Measurements from ENCODE around the gene SPRR1A. TPM values are rescaled to one million over a fixed set of nuclear protein-coding genes. Genes with fewer than 3 reads are reported as not detected.

The SPRR1A gene
- polyA plus RNA-seq, 6 donors from 2014 or later, result not detected

DNA sequence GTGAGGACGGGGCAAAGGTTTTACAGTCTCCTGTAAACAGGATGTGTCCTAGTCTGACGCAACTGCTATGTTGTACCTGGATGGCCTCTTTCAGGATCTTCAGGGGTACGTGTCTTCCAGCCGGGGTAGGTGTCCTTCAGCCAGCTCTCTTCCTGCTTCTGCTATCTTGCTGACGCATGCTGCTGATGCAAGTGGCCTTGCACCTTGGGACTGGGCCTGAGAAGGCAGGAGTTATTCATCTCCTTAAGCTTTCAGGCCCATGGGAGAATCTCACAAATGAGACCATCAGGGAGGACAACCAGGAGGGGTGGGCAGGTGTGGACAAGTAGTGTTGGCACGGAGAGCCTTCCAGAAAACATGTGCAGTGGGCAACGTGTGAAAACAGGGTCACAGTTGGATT is 39.2 kb downstream of the SPRR1A start:
- Mint-ChIP-seq H3K9me3 (peaks cover 0 to 3% (median under 1%) of the 10 kb centered on the region in 7 donors), H3K36me3 (no peaks in the 10 kb centered on the region), H3K27me3 (peaks cover 44 to 64% (median 60%) of the 10 kb centered on the region in 3 donors), H3K4me3 (no peak overlapping the region), H3K27ac (no peak overlapping the region), H3K4me1 (peaks cover 0 to 12% (median 8%) of the 10 kb centered on the region in 3 donors)
- no peak for ATAC-seq (ENCODE audit: low read depth in 2 of 2)
- no peak for DNase-seq

DNA sequence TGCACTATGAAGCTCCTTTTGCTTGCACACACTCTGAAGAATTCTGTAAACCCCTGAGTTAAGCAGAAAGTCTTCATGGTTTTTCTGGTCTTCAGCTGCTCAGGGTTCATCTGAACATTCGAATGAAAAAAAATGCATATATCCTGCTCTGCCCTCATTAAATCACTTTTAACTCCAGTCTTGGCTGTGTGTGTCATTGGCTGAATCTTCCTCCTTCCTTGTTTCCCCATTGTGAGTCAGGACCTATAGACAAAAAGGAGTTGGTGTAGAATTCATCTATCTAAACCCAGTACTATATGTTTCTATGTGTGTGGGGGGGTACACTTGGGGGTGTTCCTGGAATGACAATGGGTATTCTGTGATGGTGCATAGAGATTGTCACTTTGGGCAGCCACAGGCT is 40.5 kb downstream of the SPRR1A start:
- Mint-ChIP-seq H3K27ac (peak overlapping the region in 1 of 6 donors; percentile 17), H3K4me3 (no peak overlapping the region), H3K36me3 (no peaks in the 10 kb centered on the region), H3K27me3 (peaks cover 49 to 69% (median 65%) of the 10 kb centered on the region in 3 donors), H3K4me1 (peaks cover 0 to 12% (median 8%) of the 10 kb centered on the region in 3 donors), H3K9me3 (peaks cover 0 to 9% (median 3%) of the 10 kb centered on the region in 7 donors)
- DNase-seq, result no peak
- no peak for ATAC-seq (ENCODE audit: low read depth in 2 of 2)

DNA sequence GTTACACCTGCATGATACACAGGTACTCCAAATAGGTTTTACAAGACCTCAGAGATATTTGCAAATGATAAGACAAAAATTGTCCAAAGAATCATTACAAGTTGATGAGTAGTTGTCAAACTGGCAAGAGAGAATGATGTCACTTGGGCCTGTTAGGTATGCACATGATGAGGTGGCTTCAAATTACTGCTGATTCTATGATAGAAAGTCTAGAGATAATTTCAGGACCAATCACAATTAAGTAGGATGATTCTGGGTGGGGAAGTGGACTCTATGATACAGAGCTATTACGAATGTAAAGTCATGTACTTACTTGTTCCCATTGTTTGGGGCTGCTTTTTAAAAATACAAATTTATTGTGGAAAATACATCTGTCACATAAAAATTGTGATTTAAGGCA is 41.9 kb downstream of the SPRR1A start:
- Mint-ChIP-seq H3K4me1 (peaks cover 0 to 12% (median 8%) of the 10 kb centered on the region in 3 donors), H3K4me3 (no peak overlapping the region), H3K36me3 (no peaks in the 10 kb centered on the region), H3K9me3 (peaks cover 0 to 9% (median 3%) of the 10 kb centered on the region in 7 donors), H3K27me3 (peaks cover 51 to 73% (median 68%) of the 10 kb centered on the region in 3 donors), H3K27ac (no peak overlapping the region)
- no peak for ATAC-seq (ENCODE audit: low read depth in 2 of 2)
- no peak for DNase-seq

DNA sequence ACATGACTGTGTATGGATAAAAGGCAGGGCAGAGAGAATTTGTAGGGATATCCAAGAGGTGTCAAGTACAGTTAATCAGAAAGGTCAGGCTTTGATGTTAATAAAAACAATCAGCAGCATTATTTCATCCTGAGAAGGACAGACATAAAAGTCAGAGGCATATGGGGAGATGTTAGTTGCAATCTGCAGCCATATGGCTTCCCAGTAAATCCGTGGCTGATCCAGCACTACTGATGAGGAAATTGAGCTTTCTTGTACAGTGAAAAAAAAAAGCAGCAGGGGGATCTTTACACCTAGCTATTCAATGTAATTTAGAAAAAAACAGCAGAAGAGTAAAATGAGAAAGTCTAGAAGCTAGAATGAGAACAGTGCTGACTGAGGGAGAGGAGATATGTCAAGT is 44.9 kb downstream of the SPRR1A start:
- Mint-ChIP-seq H3K27me3 (peaks cover 49 to 75% (median 74%) of the 10 kb centered on the region in 3 donors), H3K27ac (no peak overlapping the region), H3K9me3 (peaks cover 0 to 9% (median 3%) of the 10 kb centered on the region in 7 donors), H3K36me3 (no peaks in the 10 kb centered on the region), H3K4me1 (peaks cover 5 to 10% (median 6%) of the 10 kb centered on the region in 3 donors), H3K4me3 (no peak overlapping the region)
- DNase-seq, result no peak
- ATAC-seq (ENCODE audit: low read depth in 2 of 2), result no peak

DNA sequence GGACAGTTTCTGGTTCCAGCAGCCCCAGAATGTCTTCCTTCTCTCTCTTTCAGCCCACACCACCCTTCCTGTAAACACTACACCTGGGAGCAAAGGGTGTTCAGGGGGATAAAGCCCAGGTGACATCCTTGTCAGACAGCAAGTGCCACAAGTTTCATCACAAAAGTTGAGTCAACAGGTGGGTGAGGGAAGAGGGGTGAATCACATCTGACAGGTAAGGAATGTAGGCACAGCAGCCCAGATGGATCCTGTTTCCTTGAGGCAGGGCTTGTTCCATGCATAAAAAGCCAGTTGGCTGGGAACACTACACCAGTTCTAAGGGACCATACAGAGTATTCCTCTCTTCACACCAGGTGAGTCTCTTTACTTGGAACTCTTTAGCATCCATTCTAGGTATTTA is 47.0 kb downstream of the SPRR1A start, which contains the start of gene SPRR1B:
TSS of gene SPRR1B (plus strand) at position 309 of the 400 bp plus-strand sequence. CDS start 1,143 bp downstream, outside the sequence.
- no peak within 1 kb of the TSS for H3K4me3 Mint-ChIP-seq
- peaks cover 59 to 75% (median 73%) of the 10 kb centered on the region in 3 donors for H3K27me3 Mint-ChIP-seq
- no peaks in the 10 kb centered on the region for H3K36me3 Mint-ChIP-seq
- peaks cover 5 to 10% (median 6%) of the 10 kb centered on the region in 3 donors for H3K4me1 Mint-ChIP-seq
- peaks cover 0 to 12% (median 5%) of the 10 kb centered on the region in 7 donors for H3K9me3 Mint-ChIP-seq
- ATAC-seq (ENCODE audit: low read depth in 2 of 2) (no peak), DNase-seq (no peak)
- no peak within 1 kb of the TSS for H3K27ac Mint-ChIP-seq

DNA sequence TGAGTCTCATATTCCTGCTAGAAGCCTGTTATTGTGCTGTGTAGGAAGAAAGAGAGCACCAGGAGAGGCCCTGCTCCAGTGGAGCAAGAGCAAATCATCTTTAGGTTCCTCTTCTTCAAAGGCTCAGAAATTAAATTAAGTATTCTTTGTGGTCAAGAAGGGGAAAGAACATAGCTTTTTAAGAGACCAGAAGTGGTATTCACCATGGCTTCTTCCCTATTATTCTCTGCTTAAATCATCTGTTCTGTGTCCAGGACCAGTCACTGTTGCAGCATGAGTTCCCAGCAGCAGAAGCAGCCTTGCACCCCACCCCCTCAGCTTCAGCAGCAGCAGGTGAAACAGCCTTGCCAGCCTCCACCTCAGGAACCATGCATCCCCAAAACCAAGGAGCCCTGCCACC is 48.2 kb downstream of the SPRR1A start:
- H3K4me1 Mint-ChIP-seq, result peaks cover 5 to 10% (median 6%) of the 10 kb centered on the region in 3 donors
- H3K27ac Mint-ChIP-seq, result no peak overlapping the region
- H3K4me3 Mint-ChIP-seq, result no peak overlapping the region
- no peak for ATAC-seq (ENCODE audit: low read depth in 2 of 2)
- no peak for DNase-seq
- peaks cover 65 to 76% (median 68%) of the 10 kb centered on the region in 3 donors for H3K27me3 Mint-ChIP-seq
- H3K36me3 Mint-ChIP-seq, result no peaks in the 10 kb centered on the region
- peaks cover 0 to 18% (median 5%) of the 10 kb centered on the region in 7 donors for H3K9me3 Mint-ChIP-seq

DNA sequence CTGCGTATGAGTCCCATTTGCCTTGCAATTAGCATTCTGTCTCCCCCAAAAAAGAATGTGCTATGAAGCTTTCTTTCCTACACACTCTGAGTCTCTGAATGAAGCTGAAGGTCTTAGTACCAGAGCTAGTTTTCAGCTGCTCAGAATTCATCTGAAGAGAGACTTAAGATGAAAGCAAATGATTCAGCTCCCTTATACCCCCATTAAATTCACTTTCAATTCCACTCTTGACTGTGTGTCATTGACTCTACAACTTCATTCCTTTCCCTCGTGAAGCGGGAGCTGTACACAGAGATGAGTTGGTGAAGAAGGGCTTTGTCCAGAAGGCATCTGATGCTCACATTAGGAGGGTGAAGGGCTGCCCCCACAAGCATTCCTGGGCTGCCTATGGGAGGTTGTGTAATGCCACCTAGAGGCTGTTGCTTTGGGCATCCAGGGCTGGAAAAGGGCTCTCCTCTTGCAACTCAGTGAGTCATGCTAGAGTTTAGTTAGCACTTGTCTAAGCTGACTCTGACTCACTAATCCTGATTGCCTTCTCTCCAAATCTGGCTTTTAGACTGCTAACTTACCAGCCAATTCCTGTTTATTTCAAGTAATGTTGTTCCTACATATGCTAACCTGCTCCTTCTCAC is 48.9 kb downstream of the SPRR1A start:
- Mint-ChIP-seq H3K4me1 (peaks cover 5 to 10% (median 6%) of the 10 kb centered on the region in 3 donors), H3K27ac (no peak overlapping the region), H3K27me3 (peaks cover 66 to 81% (median 69%) of the 10 kb centered on the region in 3 donors), H3K9me3 (peaks cover 0 to 18% (median 7%) of the 10 kb centered on the region in 7 donors), H3K4me3 (no peak overlapping the region), H3K36me3 (no peaks in the 10 kb centered on the region)
- ATAC-seq (ENCODE audit: low read depth in 2 of 2), result no peak
- no peak for DNase-seq

DNA sequence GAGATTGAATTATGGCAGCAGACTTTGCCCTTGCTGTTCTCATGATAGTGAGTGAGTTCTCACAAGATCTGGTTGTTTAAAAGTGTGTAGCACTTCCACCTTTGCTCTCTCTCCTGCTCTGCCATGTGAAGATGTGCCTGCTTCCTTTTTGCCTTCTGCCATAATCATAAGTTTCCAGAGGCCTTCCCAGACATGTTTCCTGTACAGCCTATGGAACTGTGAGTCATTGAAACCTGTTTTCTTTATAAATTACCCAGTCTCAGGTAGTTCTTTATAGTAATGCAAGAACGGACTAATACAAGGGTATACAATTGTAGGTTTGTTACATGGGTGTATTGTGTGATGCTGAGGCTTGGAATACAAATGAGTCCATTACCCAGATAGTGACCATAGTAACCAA is 51.3 kb downstream of the SPRR1A start:
- H3K4me1 Mint-ChIP-seq, result peaks cover 5 to 10% (median 6%) of the 10 kb centered on the region in 3 donors

More for the DNA sequence above, 51.3 kb downstream of the SPRR1A start:
- DNase-seq (no peak), ATAC-seq (ENCODE audit: low read depth in 2 of 2) (no peak)
- Mint-ChIP-seq H3K27ac (no peak overlapping the region), H3K36me3 (peaks cover 0 to 6% of the 10 kb centered on the region in 2 donors), H3K9me3 (peaks cover 0 to 16% (median 4%) of the 10 kb centered on the region in 7 donors), H3K4me3 (no peak overlapping the region), H3K27me3 (peaks cover 60 to 74% (median 64%) of the 10 kb centered on the region in 3 donors)

Other genes starting within 250 kb of the SPRR1A start
- gene KPRP, start 226.1 kb upstream of the SPRR1A start, polyA plus RNA-seq (ENCODE audit: low read depth in 6 of 6), result not detected
- not detected for gene LCE1F, start 208.9 kb upstream of the SPRR1A start, polyA plus RNA-seq (ENCODE audit: low read depth in 6 of 6)
- not detected for gene LCE1E, start 197.8 kb upstream of the SPRR1A start, polyA plus RNA-seq (ENCODE audit: low read depth in 6 of 6)
- not detected for gene LCE1D, start 187.4 kb upstream of the SPRR1A start, polyA plus RNA-seq (ENCODE audit: low read depth in 6 of 6)
- gene LCE1C, start 177.4 kb upstream of the SPRR1A start, polyA plus RNA-seq (ENCODE audit: low read depth in 6 of 6), result not detected
- not detected for gene LCE1B, start 172.1 kb upstream of the SPRR1A start, polyA plus RNA-seq (ENCODE audit: low read depth in 6 of 6)
- not detected for gene LCE1A, start 156.6 kb upstream of the SPRR1A start, polyA plus RNA-seq (ENCODE audit: low read depth in 6 of 6)
- gene LCE6A, start 141.2 kb upstream of the SPRR1A start, polyA plus RNA-seq (ENCODE audit: low read depth in 6 of 6), result not detected
- gene LCE7A, start 124.1 kb upstream of the SPRR1A start, polyA plus RNA-seq (ENCODE audit: low read depth in 6 of 6), result not detected
- gene SMCP, start 105.8 kb upstream of the SPRR1A start, polyA plus RNA-seq (ENCODE audit: low read depth in 6 of 6), result not detected
- gene IVL, start 75.5 kb upstream of the SPRR1A start, polyA plus RNA-seq (ENCODE audit: low read depth in 6 of 6), result not detected
- gene SPRR5, start 36.9 kb upstream of the SPRR1A start, polyA plus RNA-seq (ENCODE audit: low read depth in 6 of 6), result not detected
- not detected for gene SPRR4, start 13.4 kb upstream of the SPRR1A start, polyA plus RNA-seq (ENCODE audit: low read depth in 6 of 6)
- gene SPRR3, start 17.7 kb downstream of the SPRR1A start, polyA plus RNA-seq (ENCODE audit: low read depth in 6 of 6), result not detected
- gene SPRR1B, start 47.1 kb downstream of the SPRR1A start, polyA plus RNA-seq (ENCODE audit: low read depth in 6 of 6), result not detected
- not detected for gene SPRR2D, start 57.0 kb downstream of the SPRR1A start, polyA plus RNA-seq (ENCODE audit: low read depth in 6 of 6)
- not detected for gene SPRR2A, start 73.4 kb downstream of the SPRR1A start, polyA plus RNA-seq (ENCODE audit: low read depth in 6 of 6)
- not detected for gene SPRR2B, start 87.5 kb downstream of the SPRR1A start, polyA plus RNA-seq (ENCODE audit: low read depth in 6 of 6)
- not detected for gene SPRR2E, start 110.4 kb downstream of the SPRR1A start, polyA plus RNA-seq (ENCODE audit: low read depth in 6 of 6)
- gene SPRR2F, start 129.4 kb downstream of the SPRR1A start, polyA plus RNA-seq (ENCODE audit: low read depth in 6 of 6), result not detected
- not detected for gene SPRR2G, start 166.8 kb downstream of the SPRR1A start, polyA plus RNA-seq (ENCODE audit: low read depth in 6 of 6)
- not detected for gene LELP1, start 219.3 kb downstream of the SPRR1A start, polyA plus RNA-seq (ENCODE audit: low read depth in 6 of 6)
- not detected for gene PRR9, start 233.5 kb downstream of the SPRR1A start, polyA plus RNA-seq (ENCODE audit: low read depth in 6 of 6)